Renal cortex interstitium (tissue), 11 donors: ENCODE data around the gene BCL7B. TPM values are rescaled to one million over a fixed set of nuclear protein-coding genes. Genes with fewer than 3 reads are reported as not detected.
"Not testable (repeated sequence)": the region's sequence is repeated elsewhere in the genome, so short reads cannot be mapped to it uniquely, and the experiment has no call there.

Source experiments
- DNase-seq, 11 donors: peaks; one replicate each; pipeline ENCODE4 v3.0.0-alpha.2; 2013; ENCODE audit warnings: low read depth in 9 of 11, low spot score in 4 of 11; ENCODE audit errors: extremely low read depth in 1 of 11
- polyA plus RNA-seq, 3 donors: library from polyadenylated mRNA; unstranded; fragments of 120-200 nt; gene quantifications; one replicate each; pipeline ENCODE4 v1.2.1, GENCODE V29; 2013; ENCODE audit not compliant: insufficient read length in 3 of 3

Gene BCL7B
- polyA plus RNA-seq, 3 donors: 36.2 to 40.3 (median 40.3) TPM

DNA sequence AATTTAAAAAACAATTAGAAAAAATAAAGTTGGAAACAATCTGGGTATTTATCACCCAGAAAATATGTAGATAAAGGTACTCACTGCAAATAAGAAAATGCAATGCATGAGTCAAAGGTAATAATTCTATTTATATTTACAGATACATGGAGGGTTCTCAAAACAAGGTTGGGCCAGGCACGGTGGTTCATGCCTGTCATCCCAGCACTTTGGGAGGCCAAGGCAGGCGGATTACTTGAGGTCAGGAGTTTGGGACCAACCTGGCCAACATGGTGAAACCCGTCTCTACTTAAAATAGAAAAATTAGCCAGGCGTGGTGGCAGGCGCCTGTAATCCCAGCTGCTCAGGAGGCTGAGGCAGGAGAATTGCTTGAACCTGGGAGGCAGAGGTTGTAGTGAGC lies 7.4 kb downstream of the BCL7B start:
- DNase-seq: not testable (repeated sequence)

DNA sequence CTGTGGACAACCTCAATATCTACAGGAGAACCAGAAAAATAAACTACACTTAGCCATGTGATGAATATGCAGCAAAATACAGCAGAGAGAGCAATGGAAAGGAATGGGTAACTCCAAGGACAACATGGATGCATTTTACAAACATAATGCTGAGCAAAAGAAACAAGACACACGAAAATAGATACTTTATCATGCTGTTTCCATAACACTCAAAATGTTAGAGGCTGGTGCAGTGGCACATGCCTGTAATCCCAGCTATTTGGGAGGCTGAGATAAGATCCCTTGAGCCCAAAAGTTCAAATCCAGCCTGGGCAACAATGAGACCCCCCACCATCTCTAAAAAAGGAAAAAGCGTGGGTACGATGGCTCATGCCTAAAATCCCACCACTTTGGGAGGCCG lies 8.3 kb downstream of the BCL7B start:
- no peak for DNase-seq

DNA sequence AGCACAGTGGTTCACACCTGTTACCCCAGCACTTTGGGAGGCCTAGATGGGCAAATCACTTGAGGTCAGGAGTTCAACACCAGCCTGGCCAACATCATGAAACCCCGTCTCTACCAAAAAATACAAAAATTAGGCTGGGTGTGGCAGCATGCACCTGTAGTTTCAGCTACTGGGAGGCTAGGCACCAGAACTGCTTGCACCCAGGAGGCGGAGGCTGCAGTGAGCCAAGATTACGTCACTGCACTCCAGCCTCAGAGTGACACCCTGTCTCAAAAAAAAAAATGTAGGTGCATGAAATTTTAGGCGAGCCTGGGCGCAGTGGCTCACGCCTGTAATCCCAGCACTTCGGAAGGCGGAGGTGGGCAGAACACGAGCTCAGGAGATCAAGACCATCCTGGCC lies 9.6 kb downstream of the BCL7B start:
- no peak for DNase-seq

DNA sequence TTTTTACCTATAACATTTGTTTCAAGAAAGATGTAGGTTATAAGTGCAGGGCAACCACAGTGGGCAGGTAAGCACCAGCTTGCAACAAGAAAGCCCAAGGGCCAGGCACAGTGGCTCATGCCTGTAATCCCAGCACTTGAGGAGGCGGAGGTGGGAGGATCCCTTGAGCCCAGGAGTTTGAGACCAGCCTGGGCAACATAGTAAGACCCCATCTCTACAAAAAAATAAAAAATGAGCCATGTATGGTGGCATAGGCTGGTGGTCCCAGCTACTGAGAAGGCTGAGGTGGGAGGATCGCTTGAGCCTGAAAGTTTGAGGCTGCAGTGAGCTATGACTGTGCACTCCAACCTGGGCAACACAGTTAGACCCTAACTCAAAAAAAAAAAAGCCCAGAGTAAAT lies 12.8 kb downstream of the BCL7B start:
- DNase-seq: no peak

DNA sequence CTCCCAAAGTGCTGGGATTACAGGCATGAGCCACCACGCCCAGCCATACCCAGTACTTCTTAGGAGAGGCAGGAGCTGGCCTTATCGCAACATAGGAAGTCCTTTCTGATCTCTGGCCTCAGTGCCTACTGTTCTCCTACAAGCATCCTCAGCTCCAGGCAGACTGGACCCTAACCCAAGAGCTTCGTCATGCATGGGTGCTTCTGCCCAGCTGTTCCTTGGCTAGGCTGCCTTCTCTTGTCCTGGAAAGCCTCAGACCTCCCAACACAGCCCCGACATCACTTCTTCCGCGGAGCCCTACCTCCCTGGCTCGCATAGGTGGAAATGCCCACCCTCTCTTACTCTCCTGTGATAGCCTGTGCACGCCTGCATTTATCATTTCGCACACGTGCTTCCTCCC lies 15.8 kb downstream of the BCL7B start:
- no peak for DNase-seq

DNA sequence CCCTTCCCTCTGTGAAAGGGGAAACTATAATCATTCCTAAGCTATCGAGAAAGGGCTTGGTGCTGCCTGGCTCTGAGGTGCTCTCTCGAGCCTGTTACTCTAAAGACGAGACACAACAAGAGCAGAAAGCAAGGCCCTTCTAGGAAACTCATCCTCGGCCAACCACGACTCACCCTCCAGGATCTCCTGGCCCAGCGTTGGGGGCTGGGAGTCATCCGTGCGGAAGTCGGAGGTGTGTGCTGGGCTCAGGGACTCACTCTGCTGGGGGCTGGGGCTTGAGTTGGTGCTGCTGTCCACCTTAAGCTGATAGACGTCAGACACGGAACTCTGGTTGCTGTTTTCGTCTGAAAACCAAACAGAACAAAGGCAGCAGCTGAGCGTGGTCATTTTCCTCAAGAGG lies 17.8 kb downstream of the BCL7B start:
- no peak for DNase-seq

DNA sequence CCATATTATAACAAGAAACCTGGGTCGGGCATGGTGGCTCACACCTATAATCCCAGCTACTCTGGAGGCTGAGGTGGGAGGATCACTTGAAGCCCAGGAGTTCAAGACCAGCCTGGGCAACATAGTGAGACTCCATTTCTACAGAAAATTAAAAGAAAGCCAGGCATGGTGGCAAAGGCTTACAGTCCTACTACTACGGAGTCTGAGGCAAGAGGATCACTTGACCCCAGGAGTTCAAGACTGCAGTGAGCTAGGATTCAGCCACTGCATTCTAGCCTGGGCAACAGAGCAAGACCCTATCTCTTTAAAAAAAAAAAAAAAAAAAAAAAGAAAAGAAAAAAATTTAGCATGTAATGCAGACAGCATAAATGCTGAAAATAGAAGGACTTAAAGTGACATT lies 19.0 kb downstream of the BCL7B start:
- not testable (repeated sequence) for DNase-seq

DNA sequence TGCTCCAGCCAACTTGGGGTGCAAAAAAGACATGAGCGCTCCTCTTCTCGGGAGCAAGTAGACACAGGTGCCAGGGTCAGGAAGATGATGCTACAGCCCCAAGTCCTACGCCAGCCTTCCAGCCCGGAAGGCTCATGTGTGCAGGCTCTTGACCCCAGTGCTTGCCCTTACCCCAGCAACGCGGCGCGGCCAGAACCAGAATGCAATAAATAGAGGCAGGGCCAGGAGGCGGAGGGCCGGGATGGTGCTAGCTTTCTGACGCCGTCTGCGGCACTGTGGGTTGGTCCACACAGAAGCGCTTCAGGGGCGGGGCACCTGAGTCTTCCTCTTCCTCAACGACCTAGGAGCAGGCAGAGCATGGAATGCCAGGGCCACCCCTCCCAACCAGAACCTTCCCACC lies 20.4 kb downstream of the BCL7B start:
- no peak for DNase-seq

DNA sequence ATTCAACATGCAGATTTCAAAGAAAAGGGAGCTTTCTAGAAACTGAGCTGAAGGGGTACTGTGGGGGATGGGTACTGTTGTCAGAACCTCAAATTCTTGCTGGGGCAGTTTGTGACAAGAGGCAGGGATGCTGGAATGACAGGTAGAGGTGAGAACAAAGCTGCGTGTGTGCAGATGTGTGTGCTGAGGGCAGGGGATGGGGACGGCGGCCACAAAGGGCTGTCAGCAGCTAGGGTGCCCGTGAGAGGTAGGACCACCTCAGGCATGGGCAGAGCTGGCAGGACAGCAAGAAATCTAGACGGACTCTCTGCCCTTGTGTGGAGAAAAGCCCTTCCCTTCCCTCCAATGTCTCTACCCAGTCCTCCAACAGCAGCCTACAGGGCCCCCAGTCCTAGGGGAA lies 21.0 kb downstream of the BCL7B start:
- no peak for DNase-seq

DNA sequence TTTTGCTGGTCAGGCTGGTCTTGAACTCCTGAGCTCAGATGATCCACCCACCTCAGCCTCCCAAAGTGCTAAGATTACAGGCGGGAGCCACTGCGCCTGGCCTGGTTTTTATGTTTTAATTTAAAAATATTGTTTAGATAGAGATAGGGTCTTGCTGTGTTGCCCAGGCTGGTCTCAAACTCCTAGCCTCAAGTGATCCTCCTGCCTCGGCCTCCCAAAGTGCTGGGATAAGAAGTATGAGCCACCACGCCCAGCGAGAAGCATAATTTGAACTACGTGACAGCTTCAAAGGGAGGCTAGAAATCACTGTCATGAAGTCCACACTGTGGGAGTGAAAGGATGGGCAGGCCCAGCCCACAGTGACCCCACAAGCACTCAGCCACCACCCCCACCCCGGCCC lies 21.6 kb downstream of the BCL7B start:
- not testable (repeated sequence) for DNase-seq

DNA sequence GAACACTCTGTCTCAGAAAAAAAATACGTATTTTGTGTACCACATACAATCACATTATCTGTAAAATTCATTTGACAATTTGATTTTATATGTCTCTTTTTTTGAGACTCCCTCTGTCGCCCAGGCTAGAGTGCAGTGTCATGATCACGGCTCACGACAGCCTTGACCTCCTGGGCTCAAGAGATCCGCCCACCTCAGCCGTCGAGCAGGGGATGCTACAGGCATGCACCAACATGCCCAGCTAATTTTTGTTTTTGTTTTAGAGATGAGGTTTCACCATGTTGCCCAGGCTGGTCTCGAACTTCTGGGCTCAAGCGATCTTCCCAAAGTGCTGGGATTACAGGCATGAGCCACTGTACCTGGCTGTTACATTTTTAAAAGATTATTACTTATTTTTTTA lies 23.7 kb downstream of the BCL7B start:
- no peak for DNase-seq

DNA sequence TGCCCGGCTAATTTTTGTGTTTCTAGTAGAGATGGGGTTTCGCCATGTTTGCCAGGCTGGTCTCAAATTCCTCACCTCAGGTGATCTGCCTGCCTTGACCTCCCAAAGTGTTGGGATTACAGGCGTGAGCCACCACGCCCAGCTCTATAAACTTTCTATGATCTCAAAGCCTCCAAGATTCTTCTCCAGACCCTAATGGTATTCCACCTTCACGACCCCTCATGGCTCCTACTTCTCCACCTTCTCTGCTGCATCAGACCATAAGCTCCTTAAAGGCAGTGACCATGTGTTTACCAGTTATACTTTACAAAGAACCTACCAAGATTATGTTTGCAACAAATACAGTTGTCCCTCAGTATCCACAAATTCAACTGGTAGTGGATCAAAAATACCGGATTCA lies 25.3 kb downstream of the BCL7B start:
- DNase-seq: no peak

DNA sequence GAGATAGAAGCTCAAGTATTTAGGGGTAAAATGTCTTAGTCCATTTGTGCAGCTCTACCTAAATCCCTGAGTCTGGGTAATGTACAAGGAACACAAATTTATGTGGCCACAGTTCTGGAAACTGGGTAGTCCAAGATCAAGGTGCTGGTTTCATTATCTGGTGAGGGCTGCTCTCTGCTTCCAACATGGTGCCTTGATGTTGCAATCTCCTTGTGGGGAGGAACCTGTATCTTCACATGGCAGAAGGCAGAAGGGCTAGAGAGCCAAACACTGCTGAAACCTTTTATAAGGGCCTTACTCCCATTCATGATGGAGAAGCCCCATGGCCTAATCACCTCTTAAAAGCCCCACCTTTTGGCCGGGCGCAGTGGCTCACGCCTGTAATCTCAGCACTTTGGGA lies 26.7 kb downstream of the BCL7B start:
- no peak for DNase-seq

DNA sequence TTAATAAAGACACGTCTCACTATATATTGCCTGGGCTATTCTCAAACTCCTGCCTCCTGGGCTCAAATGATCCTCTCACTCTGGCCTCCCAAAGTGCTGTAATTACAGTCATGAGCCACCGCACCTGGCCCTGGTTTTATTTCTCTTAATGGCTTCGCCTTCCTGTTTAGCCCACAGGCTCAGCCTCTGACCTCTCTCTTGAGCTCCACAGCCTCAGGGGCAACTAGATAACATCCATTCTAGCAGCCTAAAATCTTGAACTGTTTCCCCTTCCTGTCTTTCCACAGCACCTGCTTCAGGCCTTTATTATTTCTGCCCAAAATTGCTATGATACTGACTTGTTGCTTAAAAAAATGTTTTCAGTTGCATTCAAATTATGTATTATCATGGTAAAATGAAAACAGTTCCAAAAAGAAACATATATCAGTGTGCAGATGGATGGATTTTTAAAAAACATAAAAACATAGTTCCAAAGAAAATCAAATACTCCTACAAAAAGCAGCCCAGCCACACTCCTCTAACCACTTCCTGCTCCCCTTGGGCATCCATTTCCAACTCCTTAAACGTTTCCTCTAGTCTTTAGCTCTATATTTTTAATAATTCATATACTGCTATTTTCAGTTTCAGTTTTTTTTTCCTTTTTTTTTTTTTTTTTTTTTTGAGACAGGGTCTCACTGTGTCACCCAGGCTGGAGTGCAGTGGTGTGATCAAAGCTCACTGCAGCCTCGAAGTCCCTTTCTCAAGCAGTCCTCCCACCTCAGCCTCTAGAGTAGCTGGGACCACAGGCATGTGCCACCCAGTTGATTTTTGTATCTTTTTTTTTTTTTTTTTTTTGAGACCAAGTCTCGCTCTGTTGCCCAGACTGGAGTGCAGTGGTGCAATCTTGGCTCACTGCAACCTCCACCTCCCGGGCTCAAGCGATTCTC lies 30.3 kb downstream of the BCL7B start:
- no peak for DNase-seq

DNA sequence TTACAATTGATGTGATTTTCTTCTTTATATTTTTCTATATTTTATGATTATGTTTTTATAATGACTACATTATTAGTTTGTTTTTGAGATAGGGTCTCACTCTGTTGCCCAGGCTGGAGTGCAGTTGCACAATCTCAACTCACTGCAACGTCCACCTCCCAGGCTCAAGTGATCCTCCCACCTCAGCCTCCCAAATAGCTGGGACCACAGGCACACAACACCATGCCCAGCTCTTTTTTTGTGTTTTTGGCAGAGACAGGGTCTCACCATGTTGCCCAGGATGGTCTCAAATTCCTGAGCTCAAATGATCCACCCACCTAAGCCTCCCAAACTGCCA lies 31.4 kb downstream of the BCL7B start:
- DNase-seq: not testable (repeated sequence)

DNA sequence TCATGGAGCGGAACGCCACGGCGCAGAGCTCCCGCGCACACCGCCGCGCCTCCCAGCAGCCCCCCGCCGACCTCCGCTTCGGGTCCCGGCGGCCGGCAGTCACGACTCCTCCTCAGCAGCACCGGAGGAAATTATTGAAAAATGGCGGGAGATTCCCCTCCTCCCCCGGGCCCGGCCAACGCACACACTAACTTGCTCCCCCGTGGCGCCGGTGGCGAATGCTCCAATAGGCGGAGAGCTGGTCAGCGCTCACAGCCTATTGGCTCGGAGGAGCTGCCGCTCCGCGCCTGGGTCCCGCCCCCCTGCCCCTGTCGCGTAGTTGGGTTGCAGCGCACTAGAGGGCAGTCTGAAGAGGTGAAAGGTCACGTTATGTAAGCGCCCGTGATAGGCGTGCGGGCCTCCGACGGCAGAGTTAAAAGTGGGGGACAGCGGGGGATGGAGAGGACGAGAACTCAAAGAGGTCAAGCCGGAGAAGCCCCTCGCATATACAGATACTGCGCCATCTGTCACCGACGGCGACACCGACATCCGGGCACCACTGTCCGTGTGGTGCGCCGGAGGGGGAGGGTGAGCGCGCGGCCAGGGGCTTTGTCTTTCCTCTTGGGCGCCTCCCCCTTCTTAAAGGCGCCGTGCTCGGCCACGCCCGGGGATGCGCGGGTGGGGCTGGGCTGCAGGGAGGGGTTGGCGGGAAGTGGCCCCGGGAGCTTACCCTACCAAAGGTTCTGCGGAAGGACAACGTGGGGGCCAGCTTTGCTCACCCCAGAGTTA lies 35.2 kb downstream of the BCL7B start, which contains the start of gene BAZ1B:
TSS of gene BAZ1B (minus strand) at position 189 of the 768 bp plus-strand sequence. CDS start 360 bp downstream, outside the sequence.
- DNase-seq: peak; percentile 91 to 97 (median 96)

DNA sequence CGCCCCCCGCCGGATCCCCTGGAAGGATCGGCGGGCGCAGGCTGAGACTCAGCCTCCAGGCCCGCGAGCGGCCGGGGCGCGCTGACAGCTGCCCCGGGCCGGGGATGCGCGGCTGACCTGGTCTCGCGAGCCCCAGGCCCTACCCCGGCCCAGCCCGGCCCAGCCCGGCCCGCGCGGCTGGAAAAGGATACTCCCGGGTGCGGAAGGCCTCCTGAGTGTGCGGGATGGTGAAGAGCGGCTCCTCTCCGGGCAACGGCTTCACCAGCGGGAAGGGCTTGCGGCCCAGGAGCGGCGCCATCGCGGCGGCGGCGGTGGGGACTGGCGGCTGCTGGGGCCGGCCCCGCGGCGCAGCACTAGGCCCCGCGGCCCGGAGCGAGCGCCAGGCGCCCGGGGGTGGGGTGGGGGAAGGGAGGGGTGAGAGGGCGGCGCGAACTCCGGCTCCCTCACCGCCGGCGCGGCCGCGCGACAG lies 35.8 kb downstream of the BCL7B start:
- DNase-seq: peak in 4 of 11 donors; percentile 19 to 41 (median 30)

DNA sequence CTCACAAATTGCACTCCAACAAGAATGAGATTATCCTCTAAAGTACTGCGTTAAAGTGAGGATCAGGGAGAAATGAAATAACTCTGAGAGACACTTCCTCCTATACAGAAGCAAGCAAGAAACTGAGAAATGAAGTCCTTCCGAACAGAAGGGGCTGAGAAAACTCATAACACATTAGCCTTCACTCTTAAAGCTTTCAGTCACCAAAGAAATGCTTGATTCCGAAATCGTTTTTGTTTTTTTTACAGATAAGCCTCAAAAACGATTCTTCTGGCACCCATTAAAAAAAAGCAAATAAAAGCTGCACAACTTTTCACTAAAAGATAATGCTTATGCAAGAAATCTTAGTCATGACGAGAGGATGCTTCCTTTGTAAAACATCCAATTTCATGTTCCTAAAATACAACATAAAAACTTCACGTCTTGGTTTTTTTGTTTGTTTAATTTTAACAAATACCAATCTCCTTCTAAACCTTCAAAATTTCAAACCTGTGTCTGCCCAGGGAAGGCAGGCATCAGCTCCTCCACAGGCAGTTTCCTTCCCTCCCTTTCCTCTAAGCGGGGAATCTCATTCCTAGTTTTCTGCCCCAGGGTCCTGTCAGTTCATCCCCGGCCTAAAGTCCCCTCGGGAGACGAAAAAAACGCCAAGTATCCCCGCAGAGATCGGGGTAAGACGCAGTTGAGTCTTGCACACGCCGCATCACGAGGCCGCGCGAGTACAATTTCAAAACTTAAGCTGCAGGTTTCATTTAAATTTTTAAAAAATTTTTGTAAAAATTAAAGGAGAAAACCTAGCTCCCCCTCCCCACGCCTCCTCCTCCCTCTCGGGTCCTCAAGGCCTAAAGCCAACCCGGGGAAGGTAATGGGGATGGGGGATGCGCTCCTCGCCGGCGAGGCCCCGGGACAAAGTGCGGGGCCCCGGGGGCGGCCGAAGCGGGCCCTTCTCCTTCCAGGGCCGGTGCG lies 36.5 kb downstream of the BCL7B start:
- DNase-seq: no peak
